ENCODE measurements around the gene SF3B1. TPM values are rescaled to one million over a fixed set of nuclear protein-coding genes. Genes with fewer than 3 reads are reported as not detected.

The SF3B1 gene
- total and polyA plus RNA-seq, 2 donors (not counting 1 experiment from before 2014, with no cell fraction given), result 524 to 722 TPM

- no peaks in the 10 kb centered on the region for H3K9me3 ChIP-seq (ENCODE audit: control extremely low read depth in 1 of 3, control insufficient read depth in 2 of 3, insufficient read depth in 1 of 3, low read length in 2 of 3)
- CTCF ChIA-PET, result no interaction called here
- H4K20me1 ChIP-seq (ENCODE audit: control insufficient read depth, insufficient read depth, low read length, poor library complexity, severe bottlenecking), result no peaks in the 10 kb centered on the region
- H3K79me2 ChIP-seq (ENCODE audit: control insufficient read depth, insufficient read depth, low read length), result no peaks in the 10 kb centered on the region
- Mint-ChIP-seq H3K27ac (no peak overlapping the region), H3K4me3 (no peak overlapping the region), H3K4me1 (no peaks in the 10 kb centered on the region), H3K27me3 (no peaks in the 10 kb centered on the region), H3K9me3 (ENCODE audit: insufficient read depth) (no peaks in the 10 kb centered on the region)
- DNase-seq, result no peak
- H2AFZ ChIP-seq (ENCODE audit: insufficient read depth, low read depth, low read length, poor library complexity, severe bottlenecking), result no peak overlapping the region
- POLR2A ChIA-PET, result no interaction called here
- H3K36me3 ChIP-seq (replicated peaks in 1 of 2; ENCODE audit: control extremely low read depth in 1 of 2, control insufficient read depth in 1 of 2, extremely low read depth in 1 of 2, insufficient read depth in 2 of 2, low read length in 1 of 2), result no peaks in the 10 kb centered on the region
- H3K27ac ChIP-seq (ENCODE audit: low read length in 2 of 2), result no peak overlapping the region
- ATAC-seq (ENCODE audit: low read depth), result no peak
- no peaks in the 10 kb centered on the region for H3K4me1 ChIP-seq (ENCODE audit: control insufficient read depth in 2 of 2, insufficient read depth in 2 of 2, low read length in 2 of 2)
- no peak overlapping the region for H3K4me2 ChIP-seq (replicated peaks; ENCODE audit: low read depth, low read length, poor library complexity, severe bottlenecking)
- TF ChIP-seq EZH2 (IDR thresholded peaks at IDR 0.05; ENCODE audit: borderline replicate concordance, insufficient read depth, low read depth, low read length, poor library complexity, severe bottlenecking) (no peak), CTCF (IDR thresholded peaks at IDR 0.05) (no peak)
- H3K9ac ChIP-seq (ENCODE audit: low read length), result no peak overlapping the region
- H3K27me3 ChIP-seq (replicated peaks in 1 of 4; ENCODE audit: control extremely low read depth in 1 of 4, control insufficient read depth in 3 of 4, insufficient read depth in 4 of 4, low read length in 3 of 4), result no peaks in the 10 kb centered on the region
- H3K4me3 ChIP-seq (ENCODE audit: control extremely low read depth in 1 of 5, extremely low read depth in 1 of 5, insufficient read depth in 1 of 5, low read depth in 2 of 5, low read length in 4 of 5), result no peak overlapping the region
- intact Hi-C loops (cut with micrococcal nuclease), result no loop called here
- no CpG with 5 or more reads among the region's 2 CpGs for WGBS (ENCODE audit: insufficient coverage)
These were observed 75.9 kb downstream of the SF3B1 start for GRCh38 chr2:197358931-197359330.

DNA sequence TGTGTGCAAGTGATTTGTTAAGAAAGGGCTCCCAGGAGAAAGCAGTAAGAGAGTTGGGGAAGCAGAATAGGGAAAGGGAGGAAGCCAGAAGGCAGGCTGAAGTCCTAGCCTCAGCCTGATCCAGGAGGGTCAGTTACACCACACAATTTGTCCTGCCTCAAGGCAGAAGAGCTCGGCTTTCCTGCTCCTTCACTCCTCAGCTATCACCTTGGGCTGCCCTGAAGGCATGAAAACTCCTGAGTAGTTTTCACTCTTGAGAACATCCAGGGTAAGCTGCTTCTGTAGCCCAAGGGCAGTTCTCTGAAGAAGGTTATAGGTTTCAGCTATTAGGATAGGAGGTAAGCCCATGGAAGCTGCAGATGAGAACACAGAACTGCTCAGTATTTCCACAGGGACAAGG lies 76.8 kb downstream of the SF3B1 start:
- no peaks in the 10 kb centered on the region for H3K4me1 ChIP-seq (ENCODE audit: control insufficient read depth in 2 of 2, insufficient read depth in 2 of 2, low read length in 2 of 2)
- no peaks in the 10 kb centered on the region for H3K27me3 ChIP-seq (replicated peaks in 1 of 4; ENCODE audit: control extremely low read depth in 1 of 4, control insufficient read depth in 3 of 4, insufficient read depth in 4 of 4, low read length in 3 of 4)
- Mint-ChIP-seq H3K27me3 (no peaks in the 10 kb centered on the region), H3K4me3 (no peak overlapping the region), H3K9me3 (ENCODE audit: insufficient read depth) (no peaks in the 10 kb centered on the region), H3K27ac (no peak overlapping the region), H3K4me1 (no peaks in the 10 kb centered on the region)
- ATAC-seq (ENCODE audit: low read depth), result no peak
- H3K4me2 ChIP-seq (replicated peaks; ENCODE audit: low read depth, low read length, poor library complexity, severe bottlenecking), result no peak overlapping the region
- no peaks in the 10 kb centered on the region for H4K20me1 ChIP-seq (ENCODE audit: control insufficient read depth, insufficient read depth, low read length, poor library complexity, severe bottlenecking)
- no peak overlapping the region for H3K27ac ChIP-seq (ENCODE audit: low read length in 2 of 2)
- no peak overlapping the region for H3K9ac ChIP-seq (ENCODE audit: low read length)
- H2AFZ ChIP-seq (ENCODE audit: insufficient read depth, low read depth, low read length, poor library complexity, severe bottlenecking), result no peak overlapping the region
- POLR2A ChIA-PET, result no interaction called here
- no peak overlapping the region for H3K4me3 ChIP-seq (ENCODE audit: control extremely low read depth in 1 of 5, extremely low read depth in 1 of 5, insufficient read depth in 1 of 5, low read depth in 2 of 5, low read length in 4 of 5)
- H3K9me3 ChIP-seq (ENCODE audit: control extremely low read depth in 1 of 3, control insufficient read depth in 2 of 3, insufficient read depth in 1 of 3, low read length in 2 of 3), result no peaks in the 10 kb centered on the region
- no peak for DNase-seq
- no peaks in the 10 kb centered on the region for H3K79me2 ChIP-seq (ENCODE audit: control insufficient read depth, insufficient read depth, low read length)
- TF ChIP-seq EZH2 (IDR thresholded peaks at IDR 0.05; ENCODE audit: borderline replicate concordance, insufficient read depth, low read depth, low read length, poor library complexity, severe bottlenecking) (no peak), CTCF (IDR thresholded peaks at IDR 0.05) (no peak)
- CTCF ChIA-PET, result interaction anchor here (1.2 to 2.2 kb wide), 3 partner anchors 164 to 276 kb away, joined by 3 to 14 read pairs (median 3); no protein-coding TSS in a partner anchor
- 100% methylated on average over 1 of the region's 1 CpG for WGBS (ENCODE audit: insufficient coverage)
- H3K36me3 ChIP-seq (replicated peaks in 1 of 2; ENCODE audit: control extremely low read depth in 1 of 2, control insufficient read depth in 1 of 2, extremely low read depth in 1 of 2, insufficient read depth in 2 of 2, low read length in 1 of 2), result no peaks in the 10 kb centered on the region
- intact Hi-C loops (cut with micrococcal nuclease), result no loop called here
